Ovary (tissue), 9 donors: Measurements from ENCODE around the gene FRYL. TPM values are rescaled to one million over a fixed set of nuclear protein-coding genes. Genes with fewer than 3 reads are reported as not detected.
"Not testable (repeated sequence)": the region's sequence is repeated elsewhere in the genome, so short reads cannot be mapped to it uniquely, and the experiment has no call there.

Experiments used
- DNase-seq, 5 donors: peaks; one replicate each; pipeline ENCODE4 v3.0.0-alpha.2; 2019 to 2020
- H3K27ac ChIP-seq, 2 donors: fragments of 200-600 bp; one replicate each; pipeline versions ENCODE4 v1.5.1 to v1.8.0; 2019 to 2022
- H3K27me3 ChIP-seq: fragments of 200-600 bp; one replicate; pipeline ENCODE4 v1.8.0; 2022
- H3K36me3 ChIP-seq: fragments of 200-600 bp; sonication (generic); one replicate; pipeline ENCODE4 v1.5.1; 2019
- H3K4me1 ChIP-seq: one replicate; pipeline ENCODE4 v1.8.1; 2013; ENCODE audit warnings: mild to moderate bottlenecking, moderate library complexity; ENCODE audit not compliant: insufficient read depth
- H3K4me3 ChIP-seq: fragments of 200-600 bp; sonication (generic); one replicate; pipeline ENCODE4 v1.5.1; 2017
- H3K9me3 ChIP-seq, 2 donors: fragments of 200-600 bp in 1 of 2; sonication (generic) in 1 of 2; one replicate each; pipeline versions ENCODE4 v1.5.1 to v1.8.1; 2013 to 2019; ENCODE audit warnings: mild to moderate bottlenecking in 1 of 2, moderate library complexity in 1 of 2
- EP300 ChIP-seq: sonication (generic); formaldehyde crosslinking; IDR thresholded peaks from one replicate; pipeline ENCODE4 v1.6.1; 2017; ENCODE audit warnings: antibody characterized with exemption
- POLR2A ChIP-seq: fragments of 450-650 bp; IDR thresholded peaks from one replicate; pipeline ENCODE4 v1.6.1; 2017; ENCODE audit warnings: antibody characterized with exemption, mild to moderate bottlenecking, moderate library complexity
- WGBS, 3 donors: extraction: QIAGEN DNeasy Blood & Tissue Kit in 1 of 3; methylation state at CpG; one replicate each; pipeline versions ENCODE4 v1.1.5 to v1.1.7; 2013 to 2017; 5-methylcytosine and 5-hydroxymethylcytosine counted together
- intact Hi-C, 4 donors: fragments of 100-400 bp; cut with DNase I; formaldehyde crosslinking; loops; one replicate each; pipeline versions ENCODE4 v1.11.0 to v1.15.1; 2022 to 2023
- polyA plus RNA-seq, 2 donors: library from polyadenylated mRNA; stranded (reverse); fragments of 200-250 nt in 1 of 2; fragments of 350-450 nt in 1 of 2; fragmentation: Illumina TruSeq in 1 of 2; extraction: RNeasy Lipid Tissue Mini Kit (QIAGEN cat#74804) in 1 of 2; gene quantifications; one replicate each; pipeline ENCODE4 v1.2.3, GENCODE V29; 2013 to 2014
- total RNA-seq, 7 donors: library from RNA; depleted of rRNA in 2 of 7; stranded (reverse); fragments of >200 nt in 2 of 7; fragmentation: NEBNext Ultra II Directional in 3 of 7; extraction: Animal tissue kit (Norgen Biotek cat#: 25700) in 3 of 7; gene quantifications; one replicate each; pipeline versions ENCODE4 v1.1.0 to v1.2.4, GENCODE V29; 2016 to 2023
- TF ChIP-seq, protein P1 (sequence below), 3 donors: fragments of 450-650 bp in 2 of 3; fragments of 200-600 bp in 1 of 3; IDR thresholded peaks; one replicate each; pipeline versions ENCODE4 v1.5.1 to v1.8.0; 2016 to 2022; ENCODE audit warnings: antibody characterized with exemption in 3 of 3, mild to moderate bottlenecking in 1 of 3
- donor health status: DM: no; HTN: no; CAD: no; lungs with moderate emphysema.
- donor health status: DM: no; HTN: no; CAD: no.
- donor health status: Bipolar disorder and iron deficiency.
- donor health status: DM: yes; HTN: yes; CAD: no.
- donor health status: DM: no; HTN: no; CAD: no.
- donor health status: DM: yes; HTN: yes; CAD: no.

Gene FRYL
- total and polyA plus RNA-seq, 9 donors = 10.7 to 46.0 (median 35.2) TPM

GRCh38 chr4:48462363-48462762, 317.7 kb downstream of the FRYL start:
- Histone ChIP-seq H3K36me3 (no peaks in the 10 kb centered on the region), H3K4me1 (no peaks in the 10 kb centered on the region), H3K9me3 (no peaks in the 10 kb centered on the region), H3K27me3 (no peaks in the 10 kb centered on the region), H3K27ac (no peak overlapping the region), H3K4me3 (no peak overlapping the region)
- WGBS, 3 donors = 7 to 10% (median 10%) methylated on average over 5 of the region's 5 CpGs
- no peak for TF ChIP-seq POLR2A
- intact Hi-C loops = no loop called here
- DNase-seq = no peak

DNA sequence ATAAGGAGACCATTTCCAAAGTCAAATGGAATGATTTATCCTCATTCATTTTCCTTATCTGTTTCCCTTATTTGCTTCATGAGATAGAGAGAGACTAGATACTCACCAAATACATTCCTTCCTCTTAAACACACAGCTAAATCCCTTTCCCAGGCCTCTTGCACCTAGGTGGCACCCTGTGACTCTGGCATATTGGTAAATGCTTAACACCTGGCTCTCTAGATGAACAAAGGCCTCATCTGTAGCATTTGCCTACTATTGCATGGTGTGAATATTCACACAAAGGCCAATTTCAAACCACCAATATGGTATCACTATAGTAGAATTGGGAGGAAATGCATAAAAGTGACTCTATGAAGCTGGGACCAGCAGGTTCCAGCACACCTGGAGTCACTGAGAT, 319.1 kb downstream of the FRYL start:
- intact Hi-C loops = no loop called here
- H3K4me3 ChIP-seq = no peak overlapping the region
- TF ChIP-seq POLR2A (no peak), EP300 (no peak)
- TF ChIP-seq, protein P1, sequence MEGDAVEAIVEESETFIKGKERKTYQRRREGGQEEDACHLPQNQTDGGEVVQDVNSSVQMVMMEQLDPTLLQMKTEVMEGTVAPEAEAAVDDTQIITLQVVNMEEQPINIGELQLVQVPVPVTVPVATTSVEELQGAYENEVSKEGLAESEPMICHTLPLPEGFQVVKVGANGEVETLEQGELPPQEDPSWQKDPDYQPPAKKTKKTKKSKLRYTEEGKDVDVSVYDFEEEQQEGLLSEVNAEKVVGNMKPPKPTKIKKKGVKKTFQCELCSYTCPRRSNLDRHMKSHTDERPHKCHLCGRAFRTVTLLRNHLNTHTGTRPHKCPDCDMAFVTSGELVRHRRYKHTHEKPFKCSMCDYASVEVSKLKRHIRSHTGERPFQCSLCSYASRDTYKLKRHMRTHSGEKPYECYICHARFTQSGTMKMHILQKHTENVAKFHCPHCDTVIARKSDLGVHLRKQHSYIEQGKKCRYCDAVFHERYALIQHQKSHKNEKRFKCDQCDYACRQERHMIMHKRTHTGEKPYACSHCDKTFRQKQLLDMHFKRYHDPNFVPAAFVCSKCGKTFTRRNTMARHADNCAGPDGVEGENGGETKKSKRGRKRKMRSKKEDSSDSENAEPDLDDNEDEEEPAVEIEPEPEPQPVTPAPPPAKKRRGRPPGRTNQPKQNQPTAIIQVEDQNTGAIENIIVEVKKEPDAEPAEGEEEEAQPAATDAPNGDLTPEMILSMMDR (IDR thresholded peaks at IDR 0.05) = no peak
- DNase-seq = no peak
- H3K27me3 ChIP-seq = no peaks in the 10 kb centered on the region
- no peaks in the 10 kb centered on the region for H3K4me1 ChIP-seq
- H3K9me3 ChIP-seq = no peaks in the 10 kb centered on the region
- no peak overlapping the region for H3K27ac ChIP-seq
- no peaks in the 10 kb centered on the region for H3K36me3 ChIP-seq

DNA sequence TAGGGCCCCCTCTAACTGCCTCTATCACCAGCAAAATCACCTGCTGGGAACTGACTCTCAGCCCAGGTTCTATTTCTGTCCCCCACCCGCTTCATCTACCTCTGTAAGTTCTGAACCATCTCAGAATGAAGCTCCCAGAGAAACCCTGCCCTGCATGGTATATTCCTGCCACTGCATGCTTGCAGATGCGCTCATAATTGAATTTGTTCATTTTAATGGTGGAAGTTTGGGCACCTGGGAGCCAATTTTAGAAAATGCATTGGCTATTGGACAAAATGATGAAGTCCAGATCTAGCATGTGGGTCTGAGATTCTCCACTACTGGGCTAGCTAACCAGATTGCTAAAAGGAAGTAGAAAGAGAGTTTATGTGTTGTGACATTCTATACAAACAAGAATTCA, 325.5 kb downstream of the FRYL start:
- H3K27me3 ChIP-seq = no peaks in the 10 kb centered on the region
- H3K9me3 ChIP-seq = no peaks in the 10 kb centered on the region
- H3K4me3 ChIP-seq = no peak overlapping the region
- DNase-seq = no peak
- no peak overlapping the region for H3K27ac ChIP-seq
- 92 to 97% (median 97%) methylated on average over 2 of the region's 2 CpGs for WGBS, 3 donors
- no peaks in the 10 kb centered on the region for H3K36me3 ChIP-seq
- TF ChIP-seq EP300 (no peak), POLR2A (no peak)
- TF ChIP-seq, protein P1 (IDR thresholded peaks at IDR 0.05) = no peak
- intact Hi-C loops = no loop called here
- no peaks in the 10 kb centered on the region for H3K4me1 ChIP-seq

DNA sequence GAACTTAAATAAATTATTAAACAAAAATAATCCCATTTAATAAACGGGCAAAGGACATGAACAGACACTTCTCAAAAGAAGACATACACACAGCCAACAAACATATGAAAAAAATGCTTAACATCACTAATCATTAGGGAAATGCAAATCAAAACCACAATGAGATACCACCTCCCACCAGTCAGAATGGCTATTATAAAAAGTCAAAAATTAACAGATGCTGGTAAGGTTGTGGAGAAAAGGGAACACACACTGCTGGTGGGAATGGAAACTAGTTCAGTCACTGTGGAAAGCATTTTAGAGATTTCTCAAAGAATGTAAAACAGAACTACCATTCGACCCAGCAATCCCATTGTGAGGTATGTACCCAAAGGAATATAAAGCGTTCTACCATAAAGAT, 328.4 kb downstream of the FRYL start:
- H3K27ac ChIP-seq, H3K36me3 ChIP-seq, intact Hi-C loops, H3K27me3 ChIP-seq, H3K9me3 ChIP-seq, DNase-seq, H3K4me3 ChIP-seq, H3K4me1 ChIP-seq: not testable (repeated sequence)
- WGBS, 3 donors = 88 to 93% (median 93%) methylated on average over 3 of the region's 3 CpGs

GRCh38 chr4:48450740-48451139, 329.3 kb downstream of the FRYL start:
- 89 to 93% (median 93%) methylated on average over 3 of the region's 3 CpGs for WGBS, 3 donors
- no peaks in the 10 kb centered on the region for H3K27me3 ChIP-seq
- no peaks in the 10 kb centered on the region for H3K9me3 ChIP-seq
- H3K27ac ChIP-seq = no peak overlapping the region
- H3K4me1 ChIP-seq = no peaks in the 10 kb centered on the region
- TF ChIP-seq POLR2A = no peak
- TF ChIP-seq, protein P1 (IDR thresholded peaks at IDR 0.05) = no peak
- TF ChIP-seq EP300 = no peak
- intact Hi-C loops = no loop called here
- H3K4me3 ChIP-seq = no peak overlapping the region
- no peak for DNase-seq
- no peaks in the 10 kb centered on the region for H3K36me3 ChIP-seq

GRCh38 chr4:48449151-48449550, 330.9 kb downstream of the FRYL start:
- Histone ChIP-seq H3K4me1 (no peaks in the 10 kb centered on the region), H3K4me3 (no peak overlapping the region), H3K36me3 (no peaks in the 10 kb centered on the region), H3K27ac (no peak overlapping the region), H3K27me3 (no peaks in the 10 kb centered on the region), H3K9me3 (no peaks in the 10 kb centered on the region)
- WGBS, 3 donors = 86 to 91% (median 86%) methylated on average over 10 of the region's 10 CpGs
- intact Hi-C loops = no loop called here
- no peak for DNase-seq
- TF ChIP-seq EP300 = no peak
- TF ChIP-seq, protein P1 (IDR thresholded peaks at IDR 0.05) = no peak
- no peak for TF ChIP-seq POLR2A
